ENCODE measurements around the gene NKTR.

The NKTR gene

GRCh38 chr3:42600958-42601675 lies 631 bp downstream of the NKTR start:
- no peaks in the 10 kb centered on the region for H3K27me3 ChIP-seq (ENCODE audit: insufficient read depth, insufficient read length)
- H3K36me3 ChIP-seq (ENCODE audit: insufficient read depth, insufficient read length, low read length), result peaks cover 29% of the 10 kb centered on the region
- H3K9me3 ChIP-seq (ENCODE audit: insufficient read depth, low read length), result no peaks in the 10 kb centered on the region
- peak overlapping the region; percentile 98 for H3K9ac ChIP-seq (ENCODE audit: insufficient read length, low read depth)
- TF ChIP-seq YY1 (IDR thresholded peaks at IDR 0.05; ENCODE audit: insufficient read depth, insufficient read length), result no peak
- no peak for TF ChIP-seq ZNF274 (IDR thresholded peaks at IDR 0.05; ENCODE audit: low read depth, low read length)
- no peak for TF ChIP-seq SUZ12 (IDR thresholded peaks at IDR 0.05; ENCODE audit: extremely low read depth, insufficient read depth, insufficient read length)
- no peaks in the 10 kb centered on the region for H3K4me1 ChIP-seq (ENCODE audit: insufficient read depth, insufficient read length)
- peak overlapping the region; percentile 86 for H3K4me3 ChIP-seq (ENCODE audit: insufficient read length, low read depth)
- peak; percentile 49 for DNase-seq (ENCODE audit: low read depth, low spot score)

- TF ChIP-seq SUZ12 (IDR thresholded peaks at IDR 0.05; ENCODE audit: extremely low read depth, insufficient read depth, insufficient read length), result no peak
- TF ChIP-seq YY1 (IDR thresholded peaks at IDR 0.05; ENCODE audit: insufficient read depth, insufficient read length), result no peak
- TF ChIP-seq ZNF274 (IDR thresholded peaks at IDR 0.05; ENCODE audit: low read depth, low read length), result no peak
- Histone ChIP-seq H3K4me3 (ENCODE audit: insufficient read length, low read depth) (peak overlapping the region; percentile 86), H3K36me3 (ENCODE audit: insufficient read depth, insufficient read length, low read length) (peaks cover 34% of the 10 kb centered on the region), H3K9ac (ENCODE audit: insufficient read length, low read depth) (peak overlapping the region; percentile 98), H3K27me3 (ENCODE audit: insufficient read depth, insufficient read length) (no peaks in the 10 kb centered on the region), H3K4me1 (ENCODE audit: insufficient read depth, insufficient read length) (no peaks in the 10 kb centered on the region), H3K9me3 (ENCODE audit: insufficient read depth, low read length) (no peaks in the 10 kb centered on the region)
- DNase-seq (ENCODE audit: low read depth, low spot score), result no peak
Measured at GRCh38 chr3:42601896-42602581, 1.6 kb downstream of the NKTR start.

GRCh38 chr3:42602961-42603360 lies 2.5 kb downstream of the NKTR start:
- H3K9ac ChIP-seq (ENCODE audit: insufficient read length, low read depth), result no peak overlapping the region
- peaks cover 43% of the 10 kb centered on the region for H3K36me3 ChIP-seq (ENCODE audit: insufficient read depth, insufficient read length, low read length)
- no peaks in the 10 kb centered on the region for H3K9me3 ChIP-seq (ENCODE audit: insufficient read depth, low read length)
- no peaks in the 10 kb centered on the region for H3K27me3 ChIP-seq (ENCODE audit: insufficient read depth, insufficient read length)
- DNase-seq (ENCODE audit: low read depth, low spot score), result no peak
- TF ChIP-seq YY1 (IDR thresholded peaks at IDR 0.05; ENCODE audit: insufficient read depth, insufficient read length), result no peak
- no peak for TF ChIP-seq ZNF274 (IDR thresholded peaks at IDR 0.05; ENCODE audit: low read depth, low read length)
- TF ChIP-seq SUZ12 (IDR thresholded peaks at IDR 0.05; ENCODE audit: extremely low read depth, insufficient read depth, insufficient read length), result no peak
- H3K4me3 ChIP-seq (ENCODE audit: insufficient read length, low read depth), result no peak overlapping the region
- H3K4me1 ChIP-seq (ENCODE audit: insufficient read depth, insufficient read length), result no peaks in the 10 kb centered on the region

GRCh38 chr3:42605546-42606173 lies 5.2 kb downstream of the NKTR start:
- TF ChIP-seq YY1 (IDR thresholded peaks at IDR 0.05; ENCODE audit: insufficient read depth, insufficient read length) (no peak), SUZ12 (IDR thresholded peaks at IDR 0.05; ENCODE audit: extremely low read depth, insufficient read depth, insufficient read length) (no peak), ZNF274 (IDR thresholded peaks at IDR 0.05; ENCODE audit: low read depth, low read length) (no peak)

GRCh38 chr3:42608581-42608980 lies 8.1 kb downstream of the NKTR start:
- Histone ChIP-seq H3K36me3 (ENCODE audit: insufficient read depth, insufficient read length, low read length) (peaks cover 73% of the 10 kb centered on the region), H3K4me3 (ENCODE audit: insufficient read length, low read depth) (no peak overlapping the region), H3K9ac (ENCODE audit: insufficient read length, low read depth) (no peak overlapping the region), H3K9me3 (ENCODE audit: insufficient read depth, low read length) (no peaks in the 10 kb centered on the region), H3K4me1 (ENCODE audit: insufficient read depth, insufficient read length) (no peaks in the 10 kb centered on the region), H3K27me3 (ENCODE audit: insufficient read depth, insufficient read length) (no peaks in the 10 kb centered on the region)
- DNase-seq (ENCODE audit: low read depth, low spot score), result no peak
- TF ChIP-seq YY1 (IDR thresholded peaks at IDR 0.05; ENCODE audit: insufficient read depth, insufficient read length), result no peak

More at GRCh38 chr3:42605546-42606173, 5.2 kb downstream of the NKTR start:
- H3K36me3 ChIP-seq (ENCODE audit: insufficient read depth, insufficient read length, low read length), result peaks cover 65% of the 10 kb centered on the region
- no peak for DNase-seq (ENCODE audit: low read depth, low spot score)
- no peaks in the 10 kb centered on the region for H3K27me3 ChIP-seq (ENCODE audit: insufficient read depth, insufficient read length)
- H3K4me3 ChIP-seq (ENCODE audit: insufficient read length, low read depth), result no peak overlapping the region
- H3K4me1 ChIP-seq (ENCODE audit: insufficient read depth, insufficient read length), result no peaks in the 10 kb centered on the region
- H3K9me3 ChIP-seq (ENCODE audit: insufficient read depth, low read length), result no peaks in the 10 kb centered on the region
- H3K9ac ChIP-seq (ENCODE audit: insufficient read length, low read depth), result no peak overlapping the region

GRCh38 chr3:42610976-42611375 lies 10.5 kb downstream of the NKTR start:
- H3K27me3 ChIP-seq (ENCODE audit: insufficient read depth, insufficient read length), result no peaks in the 10 kb centered on the region
- no peak overlapping the region for H3K9ac ChIP-seq (ENCODE audit: insufficient read length, low read depth)
- no peak overlapping the region for H3K4me3 ChIP-seq (ENCODE audit: insufficient read length, low read depth)
- DNase-seq (ENCODE audit: low read depth, low spot score), result no peak
- TF ChIP-seq ZNF274 (IDR thresholded peaks at IDR 0.05; ENCODE audit: low read depth, low read length) (no peak), YY1 (IDR thresholded peaks at IDR 0.05; ENCODE audit: insufficient read depth, insufficient read length) (no peak), SUZ12 (IDR thresholded peaks at IDR 0.05; ENCODE audit: extremely low read depth, insufficient read depth, insufficient read length) (no peak)
- peaks cover 66% of the 10 kb centered on the region for H3K36me3 ChIP-seq (ENCODE audit: insufficient read depth, insufficient read length, low read length)
- no peaks in the 10 kb centered on the region for H3K4me1 ChIP-seq (ENCODE audit: insufficient read depth, insufficient read length)
- H3K9me3 ChIP-seq (ENCODE audit: insufficient read depth, low read length), result no peaks in the 10 kb centered on the region

- Histone ChIP-seq H3K4me1 (ENCODE audit: insufficient read depth, insufficient read length) (no peaks in the 10 kb centered on the region), H3K36me3 (ENCODE audit: insufficient read depth, insufficient read length, low read length) (peaks cover 64% of the 10 kb centered on the region), H3K4me3 (ENCODE audit: insufficient read length, low read depth) (no peak overlapping the region), H3K27me3 (ENCODE audit: insufficient read depth, insufficient read length) (no peaks in the 10 kb centered on the region), H3K9ac (ENCODE audit: insufficient read length, low read depth) (no peak overlapping the region), H3K9me3 (ENCODE audit: insufficient read depth, low read length) (no peaks in the 10 kb centered on the region)
- DNase-seq (ENCODE audit: low read depth, low spot score), result no peak
- TF ChIP-seq ZNF274 (IDR thresholded peaks at IDR 0.05; ENCODE audit: low read depth, low read length) (no peak), YY1 (IDR thresholded peaks at IDR 0.05; ENCODE audit: insufficient read depth, insufficient read length) (no peak), SUZ12 (IDR thresholded peaks at IDR 0.05; ENCODE audit: extremely low read depth, insufficient read depth, insufficient read length) (no peak)
Measured at GRCh38 chr3:42612217-42612616, 11.7 kb downstream of the NKTR start.

Data from NT2/D1 (cell line).